AG08396 (cell line): ENCODE results near the gene DENND2D.

Experiments
- DNase-seq: peaks from one replicate; pipeline ENCODE4 v3.0.0; 2012; ENCODE audit warnings: low spot score, mixed read lengths

Gene DENND2D, protein sequence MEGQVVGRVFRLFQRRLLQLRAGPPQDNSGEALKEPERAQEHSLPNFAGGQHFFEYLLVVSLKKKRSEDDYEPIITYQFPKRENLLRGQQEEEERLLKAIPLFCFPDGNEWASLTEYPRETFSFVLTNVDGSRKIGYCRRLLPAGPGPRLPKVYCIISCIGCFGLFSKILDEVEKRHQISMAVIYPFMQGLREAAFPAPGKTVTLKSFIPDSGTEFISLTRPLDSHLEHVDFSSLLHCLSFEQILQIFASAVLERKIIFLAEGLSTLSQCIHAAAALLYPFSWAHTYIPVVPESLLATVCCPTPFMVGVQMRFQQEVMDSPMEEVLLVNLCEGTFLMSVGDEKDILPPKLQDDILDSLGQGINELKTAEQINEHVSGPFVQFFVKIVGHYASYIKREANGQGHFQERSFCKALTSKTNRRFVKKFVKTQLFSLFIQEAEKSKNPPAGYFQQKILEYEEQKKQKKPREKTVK

DNA sequence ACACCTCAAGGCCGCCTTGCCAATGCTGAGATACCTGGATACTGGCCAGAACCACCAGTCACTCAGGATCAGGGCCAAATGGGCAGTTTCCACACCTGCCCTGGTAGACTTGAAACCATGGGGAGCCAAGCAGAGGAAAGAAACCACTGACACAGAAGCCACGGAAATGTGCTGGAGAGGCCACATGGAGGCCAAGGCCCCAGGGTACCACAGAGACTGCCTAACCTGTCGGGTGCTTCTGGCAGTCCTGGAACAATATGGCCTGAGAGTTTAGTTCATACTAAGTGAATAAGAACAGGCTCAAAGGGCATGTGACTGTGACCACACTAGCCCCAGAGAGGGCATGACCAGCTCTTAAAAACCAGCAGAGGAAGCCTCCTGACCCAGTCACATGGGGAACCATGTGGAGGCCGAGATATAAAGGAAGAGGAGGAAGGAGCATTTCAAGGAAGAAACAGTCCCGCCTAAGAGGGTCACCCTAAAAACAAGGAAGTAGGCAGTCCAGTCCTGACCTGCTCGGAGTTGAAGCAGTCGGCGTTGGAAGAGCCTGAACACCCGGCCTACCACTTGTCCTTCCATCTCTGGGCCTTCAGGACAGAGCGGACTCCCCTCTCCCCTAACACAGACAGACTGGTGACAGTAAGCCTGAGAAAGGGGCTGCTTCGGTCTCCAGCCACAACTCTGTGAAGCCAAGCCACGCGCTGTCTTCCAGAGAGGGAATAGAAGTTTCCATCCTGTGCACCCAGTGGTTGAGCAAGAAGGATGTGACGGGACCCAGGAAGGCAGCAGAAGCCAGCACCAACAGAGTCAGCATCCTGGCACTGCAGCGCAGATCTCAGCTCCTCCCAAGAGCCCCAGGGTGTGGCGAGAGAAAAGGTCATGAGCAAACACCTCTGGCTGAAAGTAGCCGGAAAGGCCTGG is at the start of gene DENND2D:
Gene DENND2D (minus strand): TSS at position 766 of the 921 bp plus-strand sequence. CDS start 187 bp downstream, at position 579.
- DNase-seq, result no peak

GRCh38 chr1:111249960-111250359 is 49.5 kb upstream of the DENND2D start:
- no peak for DNase-seq

GRCh38 chr1:111247125-111247838 is 46.8 kb upstream of the DENND2D start:
- DNase-seq, result no peak

DNA sequence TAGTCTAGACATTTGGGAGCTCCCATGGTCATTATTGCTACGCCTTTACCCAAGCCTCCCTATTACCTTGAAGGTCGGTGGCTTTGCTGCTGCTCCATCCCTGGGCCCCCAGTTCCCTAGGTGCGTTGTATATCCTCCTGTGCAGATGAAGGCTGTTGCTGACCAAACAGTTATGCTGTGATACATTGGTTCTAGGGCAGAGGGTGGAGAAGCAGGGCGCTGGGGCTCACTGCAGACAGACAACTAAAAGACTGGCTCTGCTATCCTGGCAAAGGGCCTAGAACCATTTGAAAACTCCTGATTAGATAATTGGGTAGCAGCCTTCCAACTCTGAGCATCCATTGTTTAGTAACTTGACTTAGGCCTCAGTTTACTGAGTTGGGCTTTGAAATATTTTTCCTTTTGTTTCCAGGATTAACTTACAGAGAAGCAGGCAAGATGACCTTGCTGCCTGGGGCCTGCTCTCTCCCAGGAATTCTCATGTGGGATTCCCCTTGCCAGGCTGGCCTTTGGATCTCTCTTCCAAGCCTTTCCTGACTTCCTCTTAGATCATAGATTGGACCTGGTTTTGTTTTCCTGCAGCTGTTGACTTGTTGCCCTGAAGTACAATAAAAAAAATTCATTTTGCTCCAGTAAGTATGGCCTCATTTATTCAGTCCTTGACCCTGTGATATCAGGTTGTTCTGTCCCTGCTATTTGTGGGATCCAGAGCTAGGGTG is 42.5 kb upstream of the DENND2D start:
- DNase-seq, result no peak

GRCh38 chr1:111241797-111242196 is 41.4 kb upstream of the DENND2D start:
- no peak for DNase-seq

- no peak for DNase-seq
Measured at GRCh38 chr1:111238056-111238795, 37.8 kb upstream of the DENND2D start.

DNA sequence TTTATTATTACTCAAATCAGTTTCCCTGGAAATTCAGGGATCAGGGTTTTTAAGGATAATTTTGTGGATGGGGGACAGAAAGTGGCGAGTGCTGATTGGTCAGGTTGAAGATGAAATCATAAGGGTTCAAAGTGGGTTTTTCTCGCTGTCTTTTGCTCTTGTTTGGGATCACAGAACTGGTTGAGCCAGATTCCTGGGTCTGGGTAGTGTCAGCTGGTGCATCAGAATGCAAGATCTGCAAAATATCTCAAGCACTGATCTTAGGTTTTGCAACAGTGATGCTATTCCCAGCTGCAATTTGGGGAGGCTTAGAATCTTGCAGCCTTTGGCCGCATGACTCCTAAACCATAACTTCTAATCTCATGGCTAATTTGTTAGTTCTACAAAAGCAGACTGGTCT is 36.4 kb upstream of the DENND2D start:
- no peak for DNase-seq

DNA sequence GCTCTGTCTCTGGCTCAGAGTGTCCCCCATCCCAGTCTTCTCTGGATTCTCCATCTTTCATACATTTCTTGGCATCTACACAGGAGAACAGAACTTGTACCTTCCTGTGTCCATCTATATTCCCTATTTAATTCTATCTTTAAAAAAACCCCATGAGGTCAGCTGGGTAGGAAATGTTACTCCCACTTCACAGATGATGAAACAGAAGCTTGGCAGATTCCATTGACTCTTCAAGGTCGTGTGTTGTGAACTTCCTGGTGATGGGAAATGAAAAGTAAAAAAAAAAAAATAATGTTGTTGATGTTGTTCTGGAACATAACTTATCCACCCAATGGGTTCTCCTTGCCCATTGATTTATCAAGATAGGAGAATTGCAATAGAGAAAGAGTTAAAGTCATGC is 35.9 kb upstream of the DENND2D start:
- DNase-seq, result no peak

DNA sequence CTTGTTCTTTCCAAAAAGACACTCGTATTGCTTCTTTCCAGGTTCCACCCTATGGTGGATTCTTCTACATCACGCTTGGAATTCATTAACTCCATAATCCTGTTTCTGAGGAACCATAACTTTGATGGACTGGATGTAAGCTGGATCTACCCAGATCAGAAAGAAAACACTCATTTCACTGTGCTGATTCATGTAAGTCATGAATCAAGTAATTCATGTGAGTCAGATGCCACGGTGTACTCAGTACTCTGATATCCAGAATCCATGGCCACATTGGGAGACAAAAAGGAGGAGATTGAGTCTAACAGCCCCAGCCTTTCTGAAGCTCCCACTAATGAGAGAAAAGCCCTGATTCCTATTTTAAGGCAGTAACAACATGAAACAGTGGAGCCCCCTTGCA is 34.4 kb upstream of the DENND2D start:
- peak; percentile 62 for DNase-seq

GRCh38 chr1:111234258-111234657 is 33.8 kb upstream of the DENND2D start:
- no peak for DNase-seq

DNA sequence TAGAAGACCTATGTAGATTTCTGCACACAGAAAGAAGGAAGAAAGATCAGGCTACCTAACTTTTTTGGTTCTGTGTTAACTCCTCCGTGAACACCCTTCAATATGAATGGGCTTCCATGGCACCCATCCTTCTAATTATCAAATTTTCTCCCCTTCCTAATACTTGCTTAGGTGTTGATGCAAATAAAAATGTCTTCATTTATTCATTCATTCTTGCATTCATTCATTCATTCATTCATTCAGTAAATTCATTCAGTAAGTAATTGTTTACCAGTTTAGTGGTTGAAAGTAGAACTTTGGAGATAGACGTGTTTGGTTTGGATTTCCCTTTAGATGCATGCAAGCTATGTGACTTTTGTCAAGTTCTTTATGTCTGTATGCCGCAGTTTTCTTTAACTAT is 31.7 kb upstream of the DENND2D start:
- no peak for DNase-seq

GRCh38 chr1:111228748-111229126 is 28.3 kb upstream of the DENND2D start:
- DNase-seq, result no peak

DNA sequence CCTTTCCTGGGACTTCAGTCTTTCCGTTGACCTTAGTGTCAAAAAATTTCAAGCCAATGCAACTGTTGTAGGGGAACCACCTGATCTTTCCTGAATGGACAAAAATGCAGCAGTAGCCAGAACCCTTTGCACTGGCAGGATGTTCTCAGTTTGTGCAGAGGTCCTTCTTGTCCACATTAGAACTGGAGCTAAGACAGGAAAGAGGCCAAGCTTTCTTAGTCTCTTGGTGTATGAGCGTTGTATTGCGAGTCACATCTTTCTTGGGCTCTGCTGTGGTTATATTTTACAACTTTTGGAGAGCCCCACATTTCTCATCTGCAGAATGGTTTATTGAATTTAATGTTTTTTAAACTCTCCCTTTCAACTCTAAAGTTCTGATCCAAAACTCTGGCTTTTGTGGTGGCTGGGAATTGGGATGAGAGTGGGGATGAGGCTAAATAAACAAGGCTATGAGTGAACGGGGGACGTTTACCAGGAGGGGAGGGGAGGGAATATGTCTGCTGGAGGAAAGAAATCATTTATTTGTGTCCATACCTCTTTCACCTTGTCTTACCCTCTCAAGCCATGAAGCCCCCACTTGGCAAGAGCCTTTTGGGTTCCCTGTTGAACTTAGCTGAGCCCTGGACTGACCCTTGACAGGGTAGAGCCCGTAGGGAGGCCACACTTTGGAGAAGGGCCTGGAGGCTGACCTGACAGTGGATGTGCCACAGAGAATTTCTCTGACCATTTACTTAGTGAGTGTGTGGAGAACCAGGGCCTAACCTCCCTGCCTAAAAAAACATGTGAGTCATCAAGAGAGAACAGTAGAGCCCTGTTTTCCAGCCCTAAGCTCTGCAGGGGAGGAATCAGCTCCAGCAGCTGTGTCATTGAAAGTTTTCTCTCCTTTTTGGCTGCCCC is 27.7 kb upstream of the DENND2D start:
- peak; percentile 86 for DNase-seq

DNA sequence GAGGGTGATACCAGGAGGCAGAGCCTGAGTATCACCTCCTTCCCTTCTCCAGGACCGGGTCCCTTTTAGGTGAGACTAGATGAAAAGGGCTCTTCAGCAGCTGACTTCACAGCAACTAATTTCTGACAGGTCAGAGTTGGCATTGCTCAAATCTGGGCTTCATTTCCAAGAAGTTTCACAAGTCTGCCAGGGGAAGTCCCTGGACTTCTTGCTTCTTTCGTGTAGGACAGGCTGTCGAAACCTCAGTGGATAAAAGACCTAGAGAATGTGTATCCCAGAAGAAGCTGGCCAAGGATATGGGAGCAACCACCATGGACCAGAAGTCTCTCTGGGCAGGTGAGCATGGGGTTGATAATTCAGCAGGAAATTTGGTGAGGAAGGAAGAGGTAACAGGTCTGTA is 27.0 kb upstream of the DENND2D start, which contains the start of gene CHI3L2:
Gene CHI3L2 (plus strand): TSS at position 280 of the 400 bp plus-strand sequence. CDS start 17 bp downstream, at position 297.
- no peak for DNase-seq

DNA sequence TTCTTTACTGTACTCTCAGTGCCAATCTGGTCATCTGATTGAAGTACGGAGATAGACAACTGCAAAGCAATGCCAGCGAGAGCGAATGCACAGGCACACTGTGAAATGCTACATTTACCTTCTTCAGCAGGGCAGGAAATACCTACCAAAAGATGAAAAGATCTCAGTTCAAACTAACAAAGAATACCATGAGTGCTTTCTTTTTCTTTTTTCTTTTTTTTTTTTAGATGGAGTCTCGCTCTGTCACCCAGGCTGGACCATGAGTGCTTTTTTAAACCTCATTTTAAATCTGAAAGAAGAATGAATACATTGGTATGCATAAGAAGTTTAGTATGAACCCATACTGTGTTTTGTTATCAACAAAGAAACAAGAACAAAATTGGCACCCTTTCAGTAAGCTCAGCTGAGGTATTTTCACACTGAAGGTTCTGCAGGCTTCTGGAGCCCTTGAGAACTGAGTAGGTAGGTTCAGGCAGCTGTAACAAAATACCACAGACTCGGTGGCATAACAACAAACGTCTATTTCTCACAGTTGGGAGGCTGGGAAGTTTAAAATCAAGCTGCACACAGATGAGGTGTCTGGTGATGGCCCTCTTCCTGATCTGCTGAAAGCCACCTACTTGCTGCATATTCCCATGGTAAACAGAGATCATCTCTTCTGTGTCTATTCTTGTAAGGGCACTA is 25.4 kb upstream of the DENND2D start:
- DNase-seq, result no peak

DNA sequence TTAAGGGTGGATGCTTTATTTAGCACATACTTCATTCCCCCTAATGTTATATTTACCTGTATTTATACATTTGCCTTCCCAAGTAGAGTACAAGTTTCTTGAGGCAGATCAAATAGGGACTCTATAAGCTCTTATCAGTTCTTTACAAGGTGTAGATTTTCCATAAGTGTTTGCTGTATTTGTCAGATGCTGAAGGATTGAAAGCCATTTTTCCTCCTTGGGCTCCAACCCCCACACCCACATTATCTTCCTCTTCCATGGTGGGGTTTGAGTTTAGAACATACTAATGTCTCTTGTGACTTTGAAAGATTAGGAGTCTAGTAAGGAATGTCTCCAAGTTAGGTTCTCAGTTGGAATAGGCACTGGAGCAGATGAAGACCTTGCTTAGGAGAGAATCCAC is 24.6 kb upstream of the DENND2D start:
- DNase-seq, result no peak

GRCh38 chr1:111223126-111223685 is 22.8 kb upstream of the DENND2D start:
- DNase-seq, result no peak

DNA sequence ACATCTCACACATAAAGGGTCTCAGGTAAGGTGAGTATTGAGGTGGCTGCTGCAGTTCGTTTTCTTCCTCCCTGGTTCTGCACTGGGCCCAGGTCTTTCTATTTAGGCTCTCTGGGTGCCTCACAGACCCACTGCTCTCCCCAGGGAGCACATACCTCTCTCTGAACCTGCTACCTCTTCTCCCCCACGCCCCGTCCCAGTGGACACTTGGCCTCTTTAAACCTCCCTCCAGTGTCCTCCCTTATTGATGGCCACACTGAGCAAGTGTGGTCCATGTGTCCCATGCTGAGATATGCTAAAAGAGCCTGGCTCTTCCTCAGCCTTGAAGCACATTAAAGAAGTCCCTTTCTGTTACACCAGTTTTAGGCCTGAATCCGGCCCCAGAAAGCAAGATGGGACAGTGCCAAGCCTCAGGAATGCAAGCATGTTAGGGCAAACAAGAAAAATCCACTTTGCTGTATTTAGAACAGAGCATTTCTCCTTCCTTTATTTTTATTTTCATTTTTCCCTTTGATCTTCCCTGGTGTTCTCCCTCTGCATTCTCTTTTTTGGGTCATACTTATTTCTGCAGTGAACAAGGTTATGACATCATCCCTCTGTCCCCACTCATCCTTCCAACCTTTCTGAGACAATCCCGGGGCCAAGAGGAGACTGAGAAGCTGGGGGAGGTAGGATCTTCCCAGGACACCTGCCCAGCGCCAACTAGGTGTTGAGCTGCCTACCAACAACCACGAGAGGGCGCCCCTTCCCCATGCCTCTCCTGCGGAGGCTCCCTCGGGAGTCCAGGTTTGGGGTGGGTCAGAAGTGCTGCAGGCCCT is 22.1 kb upstream of the DENND2D start:
- peak; percentile 84 for DNase-seq
